PFSK-1 (cell line): ENCODE data around the gene RAB11B.

Experiments used
- POLR2AphosphoS5 ChIP-seq: IDR thresholded peaks from 2 replicates; pipeline ENCODE4 v1.6.1; 2012; ENCODE audit warnings: low read depth, mild to moderate bottlenecking, control low read depth, low read length, moderate library complexity
- REST ChIP-seq, 2 experiments: IDR thresholded peaks; 2 replicates each; pipeline versions ENCODE4 v1.6.1 to v1.8.0; 2011 to 2012; ENCODE audit warnings: low read depth in 2 of 2, low read length in 2 of 2, control low read depth in 1 of 2, inconsistent platforms in 1 of 2, mild to moderate bottlenecking in 1 of 2, moderate library complexity in 1 of 2; ENCODE audit not compliant: insufficient read depth in 1 of 2
- SIN3A ChIP-seq: IDR thresholded peaks from 2 replicates; pipeline ENCODE4 v1.6.1; 2012; ENCODE audit warnings: mild to moderate bottlenecking, low read length, moderate library complexity, borderline replicate concordance; ENCODE audit not compliant: insufficient read depth
- TAF1 ChIP-seq: IDR thresholded peaks from 2 replicates; pipeline ENCODE4 v1.6.1; 2012; ENCODE audit warnings: low read length, control low read depth, borderline replicate concordance; ENCODE audit not compliant: insufficient read depth

GRCh38 chr19:8355631-8356402, 34.3 kb upstream of the RAB11B start:
- no peak; a peak in 1 of 4 replicates for TF ChIP-seq REST (IDR thresholded peaks at IDR 0.05; ENCODE audit: insufficient read depth in 1 of 2, low read depth in 2 of 2, low read length in 2 of 2)
- no peak for TF ChIP-seq POLR2AphosphoS5
- TF ChIP-seq TAF1, result no peak
- no peak for TF ChIP-seq SIN3A
